GM21576 (cell line): ENCODE results near the gene GGA3.
A peak's percentile ranks its signal among the peaks of the same experiment; 100 is the strongest.
"Not testable (repeated sequence)": the region's sequence is repeated elsewhere in the genome, so short reads cannot be mapped to it uniquely, and the experiment has no call there.

Experiments used
- ATAC-seq: cut with Tn5 transposase; IDR thresholded peaks from one replicate; pipeline ENCODE4 v1.9.1; 2021; ENCODE audit warnings: mild to moderate bottlenecking, moderate library complexity; ENCODE audit not compliant: unreplicated experiment

The GGA3 gene

DNA sequence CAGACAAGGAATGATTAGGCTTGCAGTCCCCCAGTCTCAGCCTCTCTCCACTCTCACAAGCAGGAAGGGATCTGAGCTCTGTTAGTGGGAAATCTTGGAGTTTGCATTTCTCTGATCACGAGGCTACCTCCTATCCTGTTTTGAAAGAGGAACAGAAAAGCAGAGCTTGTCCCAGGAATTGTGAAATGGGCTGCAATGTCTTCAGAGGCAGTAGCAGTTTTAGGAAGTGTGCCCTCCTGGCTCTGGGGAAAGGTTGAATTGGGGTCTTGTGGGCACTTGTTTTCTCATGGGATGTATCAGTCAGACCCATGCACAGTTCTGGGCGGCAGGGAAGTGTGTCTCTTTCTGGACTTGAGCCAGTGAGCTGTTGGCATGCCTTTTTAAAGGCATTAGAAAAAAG, 33.1 kb downstream of the GGA3 start:
- ATAC-seq: no peak

DNA sequence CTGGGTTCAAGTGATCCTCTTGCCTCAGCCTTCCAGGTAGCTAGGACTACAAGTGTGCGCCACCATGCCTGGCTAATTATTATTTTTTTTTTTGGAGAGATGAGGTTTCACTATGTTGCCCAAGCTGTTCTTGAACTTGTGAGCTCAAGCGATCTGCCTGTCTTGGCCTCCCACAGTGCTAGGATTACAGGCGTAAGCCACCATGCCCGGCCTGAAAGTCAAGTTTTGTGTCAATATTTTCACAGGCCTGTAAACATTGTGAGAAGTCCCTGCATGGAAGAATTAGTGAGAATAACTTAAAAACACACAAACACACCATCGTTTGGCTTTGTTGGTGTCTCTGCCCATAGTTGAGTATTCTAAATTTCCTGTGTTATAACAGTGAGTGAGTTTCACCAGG, 33.7 kb downstream of the GGA3 start:
- no peak for ATAC-seq

DNA sequence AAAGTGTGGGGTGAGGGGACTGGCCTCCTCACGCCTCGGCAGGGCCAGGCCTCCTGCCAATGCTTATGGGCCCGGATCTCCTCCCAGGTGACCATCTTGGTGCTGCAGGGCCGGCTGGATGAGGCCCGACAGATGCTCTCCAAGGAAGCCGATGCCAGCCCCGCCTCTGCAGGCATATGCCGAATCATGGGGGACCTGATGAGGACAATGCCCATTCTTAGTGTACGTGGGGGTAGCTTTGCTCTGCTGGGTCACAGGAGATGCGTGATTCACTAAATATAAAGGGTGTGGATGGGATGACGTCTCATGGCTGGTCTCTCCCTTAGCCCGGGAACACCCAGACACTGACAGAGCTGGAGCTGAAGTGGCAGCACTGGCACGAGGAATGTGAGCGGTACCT, 36.4 kb downstream of the GGA3 start:
- no peak for ATAC-seq

DNA sequence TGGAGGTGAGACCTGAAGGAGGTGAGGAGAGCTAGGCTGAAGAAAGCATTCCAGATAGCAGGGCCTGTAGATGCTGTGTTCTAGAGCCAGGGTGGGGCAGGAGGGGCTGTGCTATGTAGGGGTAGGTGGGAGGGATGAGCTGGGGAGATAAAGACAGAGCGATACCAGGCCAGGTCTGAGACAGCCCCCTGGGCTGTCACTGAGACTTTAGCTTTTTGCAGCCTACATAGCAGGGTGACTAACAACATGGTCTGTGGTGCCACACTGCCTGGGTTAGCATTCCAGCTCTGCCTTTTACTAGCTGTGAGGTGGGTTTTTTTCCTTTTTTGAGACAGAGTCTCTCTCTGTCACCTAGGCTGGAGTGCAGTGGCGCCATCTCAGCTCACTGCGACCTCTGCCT, 41.6 kb downstream of the GGA3 start:
- ATAC-seq: no peak

DNA sequence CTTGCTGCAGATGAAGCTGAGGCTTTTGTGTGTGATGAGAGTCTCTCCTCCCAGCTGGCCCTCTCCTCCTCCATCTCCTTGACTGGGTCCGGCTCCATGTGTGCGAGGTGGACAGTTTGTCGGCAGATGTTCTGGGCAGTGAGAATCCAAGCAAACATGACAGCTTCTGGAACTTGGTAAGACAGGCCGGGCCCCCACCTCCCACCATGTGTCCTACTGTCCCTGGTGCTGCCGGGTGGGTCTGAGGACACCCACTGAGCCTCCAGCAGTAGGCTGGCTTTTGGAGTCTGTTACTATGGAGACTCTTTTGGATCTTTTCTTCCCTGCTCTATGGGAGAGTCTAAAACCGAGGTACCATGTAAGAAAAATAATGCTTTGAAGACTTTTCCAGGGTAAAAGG, 43.3 kb downstream of the GGA3 start:
- ATAC-seq: no peak

DNA sequence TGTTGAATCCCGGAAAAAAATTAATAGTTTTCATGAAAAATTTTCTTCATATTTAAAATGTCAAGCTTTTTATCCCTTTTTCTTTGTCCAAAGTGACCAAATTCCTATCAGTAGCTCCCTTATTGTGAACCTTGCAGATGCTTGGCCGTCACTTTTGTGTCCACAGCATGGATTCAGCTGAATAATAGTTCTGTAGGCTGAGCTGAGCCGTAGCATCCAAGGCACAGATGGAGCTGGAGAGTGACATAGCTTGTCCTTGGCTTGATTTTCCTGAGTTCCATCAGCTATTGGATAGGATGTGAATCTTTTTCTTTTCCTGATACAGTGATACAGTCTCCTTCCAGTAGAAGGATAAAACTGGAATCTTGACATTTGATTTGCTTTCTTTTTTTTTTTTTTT, 52.3 kb downstream of the GGA3 start:
- ATAC-seq: no peak

DNA sequence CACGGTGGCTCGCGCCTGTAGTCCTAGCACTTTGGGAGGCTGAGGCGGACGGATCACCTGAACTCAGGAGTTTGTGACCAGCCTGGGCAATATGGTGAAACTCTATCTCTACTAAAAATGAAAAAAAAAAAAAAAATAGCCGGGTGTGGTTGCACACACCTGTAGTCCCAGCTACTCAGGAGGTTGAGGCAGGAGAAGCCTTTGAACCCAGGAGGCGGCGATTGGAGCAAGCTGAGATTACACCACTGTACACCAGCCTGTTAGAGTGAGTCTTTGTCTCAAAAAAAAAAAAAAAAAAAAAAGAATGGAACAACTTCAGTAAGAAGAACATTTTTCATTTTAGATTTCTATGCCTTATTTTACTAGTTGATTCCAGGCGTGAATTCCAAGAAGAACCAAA, 53.2 kb downstream of the GGA3 start:
- ATAC-seq: no peak

DNA sequence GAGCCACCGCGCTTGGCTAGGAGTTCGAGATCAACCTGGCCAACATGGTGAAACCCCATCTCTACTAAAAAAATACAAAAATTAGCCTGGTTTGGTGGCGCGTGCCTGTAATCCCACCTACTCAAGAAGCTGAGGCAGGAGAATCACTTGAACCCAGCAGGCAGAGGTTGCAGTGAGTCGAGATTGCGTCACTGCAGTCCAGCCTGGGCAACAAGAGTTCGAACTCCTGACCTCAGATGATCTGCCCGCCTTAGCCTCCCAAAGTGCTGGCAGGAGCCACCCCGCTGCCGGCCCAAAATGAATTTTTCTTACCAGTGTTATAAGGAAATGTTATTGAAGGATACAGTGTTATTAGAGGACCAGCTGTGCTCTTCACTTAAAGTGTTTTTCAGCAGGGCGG, 53.6 kb downstream of the GGA3 start:
- no peak for ATAC-seq

DNA sequence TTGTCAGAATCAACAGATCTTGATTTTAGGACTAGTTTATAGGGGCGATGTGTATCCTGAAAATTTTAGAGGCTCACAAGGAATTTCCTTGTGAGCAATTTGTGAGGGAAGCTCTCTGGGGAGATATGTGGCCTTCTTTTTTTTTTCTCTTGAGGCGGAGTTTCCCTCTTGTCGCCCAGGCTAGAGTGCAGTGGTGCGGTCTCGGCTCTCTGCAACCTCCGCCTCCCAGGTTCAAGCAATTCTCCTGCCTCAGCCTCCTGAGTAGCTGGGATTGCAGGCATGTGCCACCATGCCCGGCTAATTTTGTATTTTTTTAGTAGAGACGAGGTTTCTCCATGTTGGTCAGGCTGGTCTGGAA, 54.4 kb downstream of the GGA3 start:
- not testable (repeated sequence) for ATAC-seq

DNA sequence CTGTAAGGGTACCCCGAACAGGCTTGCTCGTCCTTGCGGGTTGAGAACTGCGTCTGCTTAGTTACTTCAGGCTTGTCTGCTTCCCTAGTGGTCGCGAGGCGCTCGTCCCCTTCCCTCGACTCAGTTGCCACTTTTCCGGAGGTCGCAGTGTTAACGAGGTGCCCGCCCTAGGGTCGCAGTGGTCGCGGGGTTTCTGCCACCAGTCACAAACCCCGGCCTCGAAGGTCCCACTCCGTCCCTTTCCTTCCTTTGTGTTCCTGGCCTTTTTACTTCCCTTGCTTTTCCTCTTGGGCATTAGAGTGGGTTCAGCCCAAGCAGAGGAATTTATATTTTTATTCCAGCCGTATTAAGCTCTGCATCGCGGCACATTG, 55.6 kb downstream of the GGA3 start:
- no peak for ATAC-seq

DNA sequence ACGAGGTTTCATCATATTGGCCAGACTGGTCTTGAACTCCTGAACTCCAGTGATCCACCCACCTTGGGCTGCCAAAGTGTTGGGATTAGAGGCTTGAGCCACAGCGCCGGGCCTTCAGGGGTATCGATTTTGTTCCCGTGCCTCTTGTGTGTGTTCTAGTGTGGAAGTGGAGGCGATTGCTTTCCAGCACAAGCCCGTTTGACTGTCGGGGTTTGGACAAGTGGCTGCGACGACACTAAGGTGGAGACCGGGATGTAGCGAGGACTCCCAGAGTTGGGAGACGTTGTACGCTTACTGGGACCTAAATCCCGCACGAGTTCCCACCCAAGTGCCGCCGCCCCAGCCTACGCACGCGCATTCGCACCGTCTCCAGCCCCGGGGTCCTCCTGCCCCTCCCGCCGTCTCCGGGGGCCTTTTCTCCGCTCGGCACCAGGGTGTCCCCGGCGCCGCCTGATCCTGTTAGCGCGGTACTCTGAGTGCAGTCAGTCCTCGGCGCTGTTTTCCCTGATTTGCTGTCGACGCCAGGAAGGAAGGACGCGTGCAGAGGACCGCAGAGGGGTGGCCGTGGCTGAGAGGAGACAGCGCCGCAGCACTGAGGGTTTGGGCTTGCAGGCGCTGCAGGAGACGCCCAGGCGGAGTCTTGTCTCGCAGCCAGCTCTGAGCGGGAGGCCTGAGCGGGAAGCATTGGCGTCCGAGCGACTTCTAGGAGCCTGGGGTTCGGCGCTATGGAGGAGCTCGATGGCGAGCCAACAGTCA, 56.2 kb downstream of the GGA3 start, which contains the start of gene NUP85:
Gene NUP85, plus strand, starts transcription at position 643 of the 756 bp plus-strand sequence. Its CDS starts 83 bp downstream, at position 726.
- ATAC-seq: peak; percentile 56

DNA sequence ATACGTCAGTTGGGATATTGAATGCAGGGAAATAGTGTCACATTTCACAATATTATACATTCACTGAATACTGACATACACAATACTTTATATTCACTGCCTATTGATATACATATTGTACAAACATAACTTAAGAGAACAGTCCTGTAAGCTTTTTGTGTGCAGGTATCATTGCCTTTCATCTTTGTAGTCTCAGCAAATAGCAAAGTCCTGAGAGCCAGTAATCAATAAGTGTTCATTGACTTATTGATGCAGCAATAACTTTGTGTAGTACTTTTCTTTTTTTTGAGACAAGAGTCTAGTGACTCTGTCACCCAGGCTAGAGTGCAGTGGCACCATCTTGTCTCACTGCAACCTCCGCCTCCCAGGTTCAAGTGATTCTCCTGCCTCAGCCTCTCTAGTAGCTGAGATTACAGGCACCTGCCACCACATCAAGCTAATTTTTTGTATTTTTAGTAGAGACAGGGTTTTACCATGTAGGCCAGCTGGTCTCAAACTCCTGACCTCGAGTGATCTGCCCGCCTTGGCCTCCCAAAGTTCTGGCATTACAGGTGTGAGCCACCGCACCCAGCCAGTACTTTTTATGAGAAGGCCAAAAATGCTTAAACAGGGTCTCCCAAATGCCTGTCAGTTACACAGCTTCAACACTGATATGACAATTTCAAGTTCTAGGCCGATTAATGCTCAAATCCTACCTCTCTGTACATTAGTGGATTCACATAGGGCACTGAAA, 61.4 kb downstream of the GGA3 start:
- no peak for ATAC-seq

DNA sequence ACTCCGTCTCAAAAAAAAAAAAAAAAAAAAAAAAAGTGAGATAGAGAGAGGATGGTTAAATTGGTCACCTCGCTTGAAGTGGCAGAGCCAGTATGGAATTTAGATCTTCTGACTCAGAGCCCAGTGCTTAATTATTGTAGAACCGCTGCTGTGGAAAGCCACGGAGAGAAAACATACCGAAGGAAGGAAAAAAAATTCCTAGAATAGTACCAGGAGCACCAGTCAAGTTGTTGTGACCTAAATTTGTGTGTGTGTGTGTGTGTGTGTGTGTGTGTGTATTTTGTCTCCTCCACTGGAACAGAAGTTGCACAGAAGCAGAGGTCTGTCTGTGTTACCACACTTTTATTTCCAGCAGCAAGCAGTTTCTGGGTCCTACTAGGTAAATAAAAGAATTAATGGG, 66.5 kb downstream of the GGA3 start:
- no peak for ATAC-seq

DNA sequence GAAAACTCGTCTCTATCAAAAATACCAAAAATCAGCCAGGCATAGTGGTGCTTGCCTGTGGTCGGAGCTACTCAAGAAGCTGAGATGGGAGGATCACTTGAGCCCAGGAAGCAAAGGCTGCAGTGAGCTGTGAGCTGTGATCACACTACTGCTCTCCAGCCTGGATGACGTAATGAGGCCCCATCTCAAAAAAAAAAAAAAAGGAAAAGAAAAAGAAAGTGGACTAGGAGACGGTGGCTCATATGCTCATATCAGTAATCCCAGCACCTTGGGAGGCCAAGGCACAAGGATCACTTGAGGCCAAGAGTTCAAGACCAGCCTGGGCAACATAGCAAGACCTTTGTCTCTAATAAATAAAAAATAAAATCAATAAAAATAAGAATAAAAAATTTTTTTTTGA, 69.8 kb downstream of the GGA3 start:
- ATAC-seq: no peak

DNA sequence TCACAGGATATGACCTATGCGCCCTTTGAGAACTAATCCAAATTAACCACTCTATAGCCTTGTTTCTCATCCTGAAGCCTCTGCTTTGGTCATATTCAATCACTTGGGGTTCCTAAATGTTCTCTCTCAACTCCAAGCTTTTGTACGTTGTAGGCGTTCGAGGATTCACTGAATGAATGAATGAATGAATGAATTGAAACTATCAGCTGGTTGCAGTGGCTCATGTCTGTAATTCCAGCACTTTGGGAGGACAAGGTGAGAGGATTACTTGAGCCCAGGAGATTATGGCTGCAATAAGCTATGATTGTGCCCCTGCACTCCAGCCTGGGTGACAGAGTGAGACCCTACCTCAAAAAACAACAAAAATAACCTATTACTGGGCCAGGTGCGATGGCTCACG, 72.8 kb downstream of the GGA3 start:
- no peak for ATAC-seq
